ENCODE measurements around the gene SPINT4. TPM values are rescaled to one million over a fixed set of nuclear protein-coding genes. Genes with fewer than 3 reads are reported as not detected.
"Not testable (repeated sequence)": the region's sequence is repeated elsewhere in the genome, so short reads cannot be mapped to it uniquely, and the experiment has no call there.

Gene SPINT4
- total RNA-seq = not detected in 2 replicates

- no peak for TF ChIP-seq CTCF (IDR thresholded peaks at IDR 0.05; ENCODE audit: insufficient read depth, low read length, poor library complexity, severe bottlenecking)
- DNase-seq (ENCODE audit: low read depth) = no peak
Measured at GRCh38 chr20:45722047-45722446, at the start of gene SPINT4. Gene SPINT4 (plus strand): TSS chr20:45722347. CDS start chr20:45722368, 21 bp downstream.

DNA sequence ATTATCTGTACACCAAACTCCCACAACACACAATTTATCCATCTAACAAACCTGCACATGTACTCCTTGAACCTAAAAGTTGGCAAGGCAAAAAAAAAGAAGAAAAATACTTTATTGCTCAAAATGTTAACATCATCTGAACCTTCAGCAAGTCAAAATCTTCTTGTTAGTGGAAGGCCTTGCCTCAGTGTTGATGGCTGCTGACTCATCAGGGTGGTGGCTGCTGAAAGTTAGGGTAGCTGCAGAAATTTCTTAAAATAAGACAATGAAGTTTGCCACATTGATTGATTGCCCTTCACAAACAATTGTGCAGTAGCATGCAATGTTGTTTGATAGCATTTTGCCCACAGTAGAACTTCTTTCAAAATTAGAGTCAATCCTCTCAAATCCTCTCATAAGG, 49.4 kb upstream of the SPINT4 start:
- Histone ChIP-seq H3K4me3 (ENCODE audit: low read depth, low read length) (no peak overlapping the region), H3K27me3 (ENCODE audit: control insufficient read depth, insufficient read depth, low read length) (no peaks in the 10 kb centered on the region), H3K36me3 (ENCODE audit: control insufficient read depth, insufficient read depth, low read length) (no peaks in the 10 kb centered on the region)
- no peak for TF ChIP-seq CTCF (IDR thresholded peaks at IDR 0.05; ENCODE audit: insufficient read depth, low read length, poor library complexity, severe bottlenecking)
- no peak for DNase-seq (ENCODE audit: low read depth)

More at GRCh38 chr20:45722047-45722446, at the start of gene SPINT4:
- Histone ChIP-seq H3K4me3 (ENCODE audit: low read depth, low read length) (no peak within 1 kb of the TSS), H3K36me3 (ENCODE audit: control insufficient read depth, insufficient read depth, low read length) (no peaks in the 10 kb centered on the region), H3K27me3 (ENCODE audit: control insufficient read depth, insufficient read depth, low read length) (no peaks in the 10 kb centered on the region)

DNA sequence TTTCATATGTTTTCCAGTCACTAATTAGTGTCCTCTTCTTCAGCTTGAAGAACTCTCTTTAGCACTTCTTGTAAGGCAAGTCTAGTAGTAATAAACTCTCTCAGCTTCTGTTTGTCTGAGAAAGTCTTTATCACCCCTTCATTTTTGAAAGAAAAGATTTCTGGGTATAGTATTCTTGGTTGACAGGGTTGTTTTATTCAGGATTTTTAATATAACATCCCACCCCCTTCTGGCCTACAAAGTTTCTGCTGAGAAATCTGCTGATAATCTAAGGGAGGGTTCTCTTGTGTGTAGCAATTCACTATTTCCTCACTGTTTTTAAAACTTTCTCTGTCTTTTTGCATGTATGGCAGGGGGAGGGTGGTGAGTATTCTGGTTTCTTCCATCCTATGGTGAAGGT, 42.5 kb upstream of the SPINT4 start:
- TF ChIP-seq CTCF (IDR thresholded peaks at IDR 0.05; ENCODE audit: insufficient read depth, low read length, poor library complexity, severe bottlenecking) = no peak
- Histone ChIP-seq H3K36me3 (ENCODE audit: control insufficient read depth, insufficient read depth, low read length) (no peaks in the 10 kb centered on the region), H3K27me3 (ENCODE audit: control insufficient read depth, insufficient read depth, low read length) (no peaks in the 10 kb centered on the region), H3K4me3 (ENCODE audit: low read depth, low read length) (no peak overlapping the region)
- DNase-seq (ENCODE audit: low read depth) = no peak

- DNase-seq (ENCODE audit: low read depth) = no peak
- no peak overlapping the region for H3K4me3 ChIP-seq (ENCODE audit: low read depth, low read length)
Measured at GRCh38 chr20:45685896-45686295, 36.3 kb upstream of the SPINT4 start.

GRCh38 chr20:45693346-45693745, 28.8 kb upstream of the SPINT4 start:
- H3K36me3 ChIP-seq (ENCODE audit: control insufficient read depth, insufficient read depth, low read length) = not testable (repeated sequence)

More at GRCh38 chr20:45685896-45686295, 36.3 kb upstream of the SPINT4 start:
- no peaks in the 10 kb centered on the region for H3K27me3 ChIP-seq (ENCODE audit: control insufficient read depth, insufficient read depth, low read length)
- TF ChIP-seq CTCF (IDR thresholded peaks at IDR 0.05; ENCODE audit: insufficient read depth, low read length, poor library complexity, severe bottlenecking) = peak; percentile 23
- H3K36me3 ChIP-seq (ENCODE audit: control insufficient read depth, insufficient read depth, low read length) = no peaks in the 10 kb centered on the region

DNA sequence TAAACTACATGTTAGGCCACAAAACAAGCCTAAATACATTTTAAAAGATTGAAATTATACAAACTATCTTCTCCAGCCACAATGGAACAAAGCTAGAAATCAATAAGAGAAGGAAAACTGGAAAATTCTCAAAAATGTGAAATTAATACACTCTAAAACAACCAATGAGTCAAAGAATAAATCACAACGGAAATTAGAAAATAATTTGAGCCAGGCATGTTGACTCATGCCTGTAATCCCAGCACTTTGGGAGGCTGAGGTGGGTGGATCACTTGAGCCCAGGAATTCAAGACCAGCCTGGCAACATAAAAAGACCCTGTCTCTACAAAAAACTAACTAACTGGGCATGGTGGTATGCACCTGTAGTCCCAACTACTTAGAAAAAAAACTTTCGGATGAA, 26.7 kb upstream of the SPINT4 start:
- no peak for DNase-seq (ENCODE audit: low read depth)
- Histone ChIP-seq H3K27me3 (ENCODE audit: control insufficient read depth, insufficient read depth, low read length) (no peaks in the 10 kb centered on the region), H3K4me3 (ENCODE audit: low read depth, low read length) (no peak overlapping the region), H3K36me3 (ENCODE audit: control insufficient read depth, insufficient read depth, low read length) (no peaks in the 10 kb centered on the region)
- no peak for TF ChIP-seq CTCF (IDR thresholded peaks at IDR 0.05; ENCODE audit: insufficient read depth, low read length, poor library complexity, severe bottlenecking)

More at GRCh38 chr20:45693346-45693745, 28.8 kb upstream of the SPINT4 start:
- not testable (repeated sequence) for H3K4me3 ChIP-seq (ENCODE audit: low read depth, low read length); DNase-seq (ENCODE audit: low read depth); H3K27me3 ChIP-seq (ENCODE audit: control insufficient read depth, insufficient read depth, low read length)
